GM23338 (cell line): ENCODE data around the gene SLC6A18. TPM values are rescaled to one million over a fixed set of nuclear protein-coding genes. Genes with fewer than 3 reads are reported as not detected.

ENCODE experiments used
- CREB1 ChIP-seq: fragments of 250-450 bp; sonication (Bioruptor Pico); IDR thresholded peaks from 2 replicates; pipeline ENCODE4 v1.5.0; 2020; ENCODE audit warnings: low read depth, mild to moderate bottlenecking, moderate library complexity
- EZH2 ChIP-seq: fragments of 200-600 bp; sonication (generic); IDR thresholded peaks from one replicate; pipeline ENCODE4 v1.8.0; 2017; ENCODE audit warnings: antibody characterized with exemption, mild to moderate bottlenecking, low read depth; ENCODE audit not compliant: unreplicated experiment
- EZH2phosphoT487 ChIP-seq: fragments of 200-600 bp; sonication (generic); IDR thresholded peaks from one replicate; pipeline ENCODE4 v1.8.1; 2018; ENCODE audit warnings: antibody characterized with exemption; ENCODE audit not compliant: unreplicated experiment
- JUNB ChIP-seq: IDR thresholded peaks from one replicate; pipeline ENCODE4 v1.6.1; 2016; ENCODE audit warnings: antibody characterized with exemption; ENCODE audit not compliant: unreplicated experiment
- NANOG ChIP-seq: IDR thresholded peaks from 2 replicates; pipeline ENCODE4 v1.6.1; 2016; ENCODE audit warnings: antibody characterized with exemption, borderline replicate concordance
- STAT1 ChIP-seq: IDR thresholded peaks from one replicate; pipeline ENCODE4 v1.6.1; 2016; ENCODE audit warnings: antibody characterized with exemption; ENCODE audit not compliant: unreplicated experiment
- ZNF331 ChIP-seq: fragments of 250-450 bp; sonication (Bioruptor Pico); IDR thresholded peaks from 2 replicates; pipeline ENCODE4 v1.5.0; 2020; ENCODE audit warnings: low read depth, mild to moderate bottlenecking, moderate library complexity
- polyA plus RNA-seq: library from polyadenylated mRNA; unstranded; fragments of >200 nt; fragmentation: Nextera tagmentation; extraction: Ambion mirVana; gene quantifications from 2 replicates; pipeline ENCODE4 v1.2.1, GENCODE V29; 2016
- total RNA-seq: library from RNA; depleted of rRNA; stranded (reverse); fragments of >200 nt; shearing (Covaris generic); gene quantifications from 2 replicates; pipeline ENCODE4 v1.2.3, GENCODE V29; 2014
- TF ChIP-seq, protein P1 (sequence below): fragments of 250-450 bp; sonication (Bioruptor Pico); IDR thresholded peaks from 2 replicates; pipeline ENCODE4 v1.5.0; 2020; ENCODE audit warnings: mild to moderate bottlenecking, moderate library complexity
- TF ChIP-seq, protein P2 (sequence below), 2 experiments: fragments of 200-600 bp in 1 of 2; sonication (generic) in 1 of 2; conservative IDR thresholded peaks; 2 replicates each; pipeline versions ENCODE4 v1.5.1 to v1.6.1; 2016 to 2017; ENCODE audit warnings: antibody characterized with exemption in 2 of 2, low read depth in 2 of 2, mild to moderate bottlenecking in 2 of 2, moderate library complexity in 1 of 2
- TF ChIP-seq, protein P3 (sequence below): IDR thresholded peaks from 2 replicates; pipeline ENCODE4 v1.6.1; 2016; ENCODE audit warnings: antibody characterized with exemption
- TF ChIP-seq, protein P4 (sequence below): IDR thresholded peaks from one replicate; pipeline ENCODE4 v1.6.1; 2018; ENCODE audit warnings: antibody characterized with exemption; ENCODE audit not compliant: unreplicated experiment

The SLC6A18 gene
- total and polyA plus RNA-seq, 2 experiments from 2014 or later: not detected

DNA sequence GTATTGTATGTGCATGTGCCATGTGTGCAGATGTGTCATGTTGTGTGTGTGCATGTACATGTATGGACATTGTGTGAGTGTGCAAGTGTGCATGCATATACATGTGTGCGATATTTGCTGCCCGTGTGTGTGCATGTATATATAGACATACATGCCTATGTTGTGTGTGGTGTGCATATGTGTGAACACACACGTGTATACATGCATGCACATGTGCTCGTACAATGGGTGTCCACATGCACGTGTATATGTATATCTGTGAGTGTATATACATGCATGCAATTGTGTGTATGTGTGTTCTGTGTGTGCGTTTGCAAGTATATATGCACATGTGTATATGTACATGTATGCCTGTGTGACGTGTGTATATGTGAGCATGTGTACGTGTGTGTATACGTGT lies 3.0 kb upstream of the SLC6A18 start (continued):
- TF ChIP-seq, protein P1, sequence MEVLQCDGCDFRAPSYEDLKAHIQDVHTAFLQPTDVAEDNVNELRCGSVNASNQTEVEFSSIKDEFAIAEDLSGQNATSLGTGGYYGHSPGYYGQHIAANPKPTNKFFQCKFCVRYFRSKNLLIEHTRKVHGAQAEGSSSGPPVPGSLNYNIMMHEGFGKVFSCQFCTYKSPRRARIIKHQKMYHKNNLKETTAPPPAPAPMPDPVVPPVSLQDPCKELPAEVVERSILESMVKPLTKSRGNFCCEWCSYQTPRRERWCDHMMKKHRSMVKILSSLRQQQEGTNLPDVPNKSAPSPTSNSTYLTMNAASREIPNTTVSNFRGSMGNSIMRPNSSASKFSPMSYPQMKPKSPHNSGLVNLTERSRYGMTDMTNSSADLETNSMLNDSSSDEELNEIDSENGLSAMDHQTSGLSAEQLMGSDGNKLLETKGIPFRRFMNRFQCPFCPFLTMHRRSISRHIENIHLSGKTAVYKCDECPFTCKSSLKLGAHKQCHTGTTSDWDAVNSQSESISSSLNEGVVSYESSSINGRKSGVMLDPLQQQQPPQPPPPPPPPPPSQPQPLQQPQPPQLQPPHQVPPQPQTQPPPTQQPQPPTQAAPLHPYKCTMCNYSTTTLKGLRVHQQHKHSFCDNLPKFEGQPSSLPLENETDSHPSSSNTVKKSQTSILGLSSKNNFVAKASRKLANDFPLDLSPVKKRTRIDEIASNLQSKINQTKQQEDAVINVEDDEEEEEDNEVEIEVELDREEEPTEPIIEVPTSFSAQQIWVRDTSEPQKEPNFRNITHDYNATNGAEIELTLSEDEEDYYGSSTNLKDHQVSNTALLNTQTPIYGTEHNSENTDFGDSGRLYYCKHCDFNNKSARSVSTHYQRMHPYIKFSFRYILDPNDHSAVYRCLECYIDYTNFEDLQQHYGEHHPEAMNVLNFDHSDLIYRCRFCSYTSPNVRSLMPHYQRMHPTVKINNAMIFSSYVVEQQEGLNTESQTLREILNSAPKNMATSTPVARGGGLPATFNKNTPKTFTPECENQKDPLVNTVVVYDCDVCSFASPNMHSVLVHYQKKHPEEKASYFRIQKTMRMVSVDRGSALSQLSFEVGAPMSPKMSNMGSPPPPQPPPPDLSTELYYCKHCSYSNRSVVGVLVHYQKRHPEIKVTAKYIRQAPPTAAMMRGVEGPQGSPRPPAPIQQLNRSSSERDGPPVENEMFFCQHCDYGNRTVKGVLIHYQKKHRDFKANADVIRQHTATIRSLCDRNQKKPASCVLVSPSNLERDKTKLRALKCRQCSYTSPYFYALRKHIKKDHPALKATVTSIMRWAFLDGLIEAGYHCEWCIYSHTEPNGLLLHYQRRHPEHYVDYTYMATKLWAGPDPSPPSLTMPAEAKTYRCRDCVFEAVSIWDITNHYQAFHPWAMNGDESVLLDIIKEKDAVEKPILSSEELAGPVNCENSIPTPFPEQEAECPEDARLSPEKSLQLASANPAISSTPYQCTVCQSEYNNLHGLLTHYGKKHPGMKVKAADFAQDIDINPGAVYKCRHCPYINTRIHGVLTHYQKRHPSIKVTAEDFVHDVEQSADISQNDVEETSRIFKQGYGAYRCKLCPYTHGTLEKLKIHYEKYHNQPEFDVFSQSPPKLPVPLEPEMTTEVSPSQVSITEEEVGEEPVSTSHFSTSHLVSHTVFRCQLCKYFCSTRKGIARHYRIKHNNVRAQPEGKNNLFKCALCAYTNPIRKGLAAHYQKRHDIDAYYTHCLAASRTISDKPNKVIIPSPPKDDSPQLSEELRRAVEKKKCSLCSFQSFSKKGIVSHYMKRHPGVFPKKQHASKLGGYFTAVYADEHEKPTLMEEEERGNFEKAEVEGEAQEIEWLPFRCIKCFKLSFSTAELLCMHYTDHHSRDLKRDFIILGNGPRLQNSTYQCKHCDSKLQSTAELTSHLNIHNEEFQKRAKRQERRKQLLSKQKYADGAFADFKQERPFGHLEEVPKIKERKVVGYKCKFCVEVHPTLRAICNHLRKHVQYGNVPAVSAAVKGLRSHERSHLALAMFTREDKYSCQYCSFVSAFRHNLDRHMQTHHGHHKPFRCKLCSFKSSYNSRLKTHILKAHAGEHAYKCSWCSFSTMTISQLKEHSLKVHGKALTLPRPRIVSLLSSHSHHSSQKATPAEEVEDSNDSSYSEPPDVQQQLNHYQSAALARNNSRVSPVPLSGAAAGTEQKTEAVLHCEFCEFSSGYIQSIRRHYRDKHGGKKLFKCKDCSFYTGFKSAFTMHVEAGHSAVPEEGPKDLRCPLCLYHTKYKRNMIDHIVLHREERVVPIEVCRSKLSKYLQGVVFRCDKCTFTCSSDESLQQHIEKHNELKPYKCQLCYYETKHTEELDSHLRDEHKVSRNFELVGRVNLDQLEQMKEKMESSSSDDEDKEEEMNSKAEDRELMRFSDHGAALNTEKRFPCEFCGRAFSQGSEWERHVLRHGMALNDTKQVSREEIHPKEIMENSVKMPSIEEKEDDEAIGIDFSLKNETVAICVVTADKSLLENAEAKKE (CRISPR knock-in tag): no peak
- TF ChIP-seq NANOG (no peak), EZH2phosphoT487 (no peak), ZNF331 (CRISPR knock-in tag) (no peak), CREB1 (CRISPR knock-in tag) (no peak), JUNB (no peak), EZH2 (no peak), STAT1 (no peak)
- TF ChIP-seq, protein P2, sequence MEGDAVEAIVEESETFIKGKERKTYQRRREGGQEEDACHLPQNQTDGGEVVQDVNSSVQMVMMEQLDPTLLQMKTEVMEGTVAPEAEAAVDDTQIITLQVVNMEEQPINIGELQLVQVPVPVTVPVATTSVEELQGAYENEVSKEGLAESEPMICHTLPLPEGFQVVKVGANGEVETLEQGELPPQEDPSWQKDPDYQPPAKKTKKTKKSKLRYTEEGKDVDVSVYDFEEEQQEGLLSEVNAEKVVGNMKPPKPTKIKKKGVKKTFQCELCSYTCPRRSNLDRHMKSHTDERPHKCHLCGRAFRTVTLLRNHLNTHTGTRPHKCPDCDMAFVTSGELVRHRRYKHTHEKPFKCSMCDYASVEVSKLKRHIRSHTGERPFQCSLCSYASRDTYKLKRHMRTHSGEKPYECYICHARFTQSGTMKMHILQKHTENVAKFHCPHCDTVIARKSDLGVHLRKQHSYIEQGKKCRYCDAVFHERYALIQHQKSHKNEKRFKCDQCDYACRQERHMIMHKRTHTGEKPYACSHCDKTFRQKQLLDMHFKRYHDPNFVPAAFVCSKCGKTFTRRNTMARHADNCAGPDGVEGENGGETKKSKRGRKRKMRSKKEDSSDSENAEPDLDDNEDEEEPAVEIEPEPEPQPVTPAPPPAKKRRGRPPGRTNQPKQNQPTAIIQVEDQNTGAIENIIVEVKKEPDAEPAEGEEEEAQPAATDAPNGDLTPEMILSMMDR (conservative IDR thresholded peaks at IDR 0.05; ENCODE audit: low read depth in 2 of 2): no peak
- TF ChIP-seq, protein P3, sequence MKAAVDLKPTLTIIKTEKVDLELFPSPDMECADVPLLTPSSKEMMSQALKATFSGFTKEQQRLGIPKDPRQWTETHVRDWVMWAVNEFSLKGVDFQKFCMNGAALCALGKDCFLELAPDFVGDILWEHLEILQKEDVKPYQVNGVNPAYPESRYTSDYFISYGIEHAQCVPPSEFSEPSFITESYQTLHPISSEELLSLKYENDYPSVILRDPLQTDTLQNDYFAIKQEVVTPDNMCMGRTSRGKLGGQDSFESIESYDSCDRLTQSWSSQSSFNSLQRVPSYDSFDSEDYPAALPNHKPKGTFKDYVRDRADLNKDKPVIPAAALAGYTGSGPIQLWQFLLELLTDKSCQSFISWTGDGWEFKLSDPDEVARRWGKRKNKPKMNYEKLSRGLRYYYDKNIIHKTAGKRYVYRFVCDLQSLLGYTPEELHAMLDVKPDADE: no peak
- TF ChIP-seq, protein P4, sequence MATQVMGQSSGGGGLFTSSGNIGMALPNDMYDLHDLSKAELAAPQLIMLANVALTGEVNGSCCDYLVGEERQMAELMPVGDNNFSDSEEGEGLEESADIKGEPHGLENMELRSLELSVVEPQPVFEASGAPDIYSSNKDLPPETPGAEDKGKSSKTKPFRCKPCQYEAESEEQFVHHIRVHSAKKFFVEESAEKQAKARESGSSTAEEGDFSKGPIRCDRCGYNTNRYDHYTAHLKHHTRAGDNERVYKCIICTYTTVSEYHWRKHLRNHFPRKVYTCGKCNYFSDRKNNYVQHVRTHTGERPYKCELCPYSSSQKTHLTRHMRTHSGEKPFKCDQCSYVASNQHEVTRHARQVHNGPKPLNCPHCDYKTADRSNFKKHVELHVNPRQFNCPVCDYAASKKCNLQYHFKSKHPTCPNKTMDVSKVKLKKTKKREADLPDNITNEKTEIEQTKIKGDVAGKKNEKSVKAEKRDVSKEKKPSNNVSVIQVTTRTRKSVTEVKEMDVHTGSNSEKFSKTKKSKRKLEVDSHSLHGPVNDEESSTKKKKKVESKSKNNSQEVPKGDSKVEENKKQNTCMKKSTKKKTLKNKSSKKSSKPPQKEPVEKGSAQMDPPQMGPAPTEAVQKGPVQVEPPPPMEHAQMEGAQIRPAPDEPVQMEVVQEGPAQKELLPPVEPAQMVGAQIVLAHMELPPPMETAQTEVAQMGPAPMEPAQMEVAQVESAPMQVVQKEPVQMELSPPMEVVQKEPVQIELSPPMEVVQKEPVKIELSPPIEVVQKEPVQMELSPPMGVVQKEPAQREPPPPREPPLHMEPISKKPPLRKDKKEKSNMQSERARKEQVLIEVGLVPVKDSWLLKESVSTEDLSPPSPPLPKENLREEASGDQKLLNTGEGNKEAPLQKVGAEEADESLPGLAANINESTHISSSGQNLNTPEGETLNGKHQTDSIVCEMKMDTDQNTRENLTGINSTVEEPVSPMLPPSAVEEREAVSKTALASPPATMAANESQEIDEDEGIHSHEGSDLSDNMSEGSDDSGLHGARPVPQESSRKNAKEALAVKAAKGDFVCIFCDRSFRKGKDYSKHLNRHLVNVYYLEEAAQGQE: no peak
